Measurements from ENCODE around the gene KDM4B. TPM values are rescaled to one million over a fixed set of nuclear protein-coding genes. Genes with fewer than 3 reads are reported as not detected.

Gene KDM4B
- total and polyA plus RNA-seq, 4 donors: 3.2 to 19.7 (median 12.9) TPM

- no peak for DNase-seq (ENCODE audit: low spot score)
- H3K36me3 ChIP-seq (ENCODE audit: control insufficient read depth in 4 of 4, insufficient read depth in 3 of 4, low read depth in 1 of 4, low read length in 3 of 4): peaks cover 3 to 20% (median 8%) of the 10 kb centered on the region in 4 donors
- no peak for TF ChIP-seq TAF1 (conservative IDR thresholded peaks at IDR 0.05)
- TF ChIP-seq YY1 (IDR thresholded peaks at IDR 0.05): no peak
- no peak for TF ChIP-seq HNF4A (conservative IDR thresholded peaks at IDR 0.05)
- TF ChIP-seq FOXA2 (IDR thresholded peaks at IDR 0.05): no peak
- TF ChIP-seq FOXA1 (IDR thresholded peaks at IDR 0.05): no peak
- TF ChIP-seq GABPA (IDR thresholded peaks at IDR 0.05 in 1 of 2, conservative IDR thresholded peaks at IDR 0.05 in 1 of 2): no peak
- TF ChIP-seq REST (IDR thresholded peaks at IDR 0.05): no peak
- no peak for TF ChIP-seq SP1 (IDR thresholded peaks at IDR 0.05)
- TF ChIP-seq ZBTB33 (IDR thresholded peaks at IDR 0.05): no peak
- TF ChIP-seq RAD21 (IDR thresholded peaks at IDR 0.05): no peak
- no peak for TF ChIP-seq HNF4G (IDR thresholded peaks at IDR 0.05)
- TF ChIP-seq RXRA (IDR thresholded peaks at IDR 0.05): no peak
- no peak for TF ChIP-seq JUND (IDR thresholded peaks at IDR 0.05)
Measured at GRCh38 chr19:5106971-5107370, 138.1 kb downstream of the KDM4B start.

GRCh38 chr19:5107432-5108122 is 138.7 kb downstream of the KDM4B start:
- TF ChIP-seq FOXA1 (IDR thresholded peaks at IDR 0.05) (no peak), HNF4G (IDR thresholded peaks at IDR 0.05) (no peak), EGR1 (IDR thresholded peaks at IDR 0.05; ENCODE audit: low read depth in 2 of 2) (no peak), SP1 (IDR thresholded peaks at IDR 0.05) (no peak), NR2F2 (IDR thresholded peaks at IDR 0.05) (no peak), RXRA (IDR thresholded peaks at IDR 0.05) (no peak)
- H3K9me3 ChIP-seq (ENCODE audit: control insufficient read depth in 4 of 4, low read length in 3 of 4): no peaks in the 10 kb centered on the region
- peaks cover 5 to 26% (median 8%) of the 10 kb centered on the region in 4 donors for H3K36me3 ChIP-seq (ENCODE audit: control insufficient read depth in 4 of 4, insufficient read depth in 3 of 4, low read depth in 1 of 4, low read length in 3 of 4)
- 86% methylated on average over 21 of the region's 21 CpGs for WGBS
- H3K9ac ChIP-seq (ENCODE audit: low read depth in 1 of 2, low read length in 2 of 2): no peak overlapping the region
- H3K27ac ChIP-seq (ENCODE audit: low read depth in 1 of 2, low read length in 2 of 2): no peak overlapping the region
- peaks cover 4 to 29% (median 26%) of the 10 kb centered on the region in 4 donors for H3K4me1 ChIP-seq (ENCODE audit: control insufficient read depth in 4 of 4, insufficient read depth in 4 of 4, low read length in 3 of 4)
- no peak overlapping the region for H3K4me3 ChIP-seq (ENCODE audit: low read depth in 1 of 3, low read length in 3 of 3)
- no peaks in the 10 kb centered on the region for H3K27me3 ChIP-seq (ENCODE audit: control insufficient read depth in 4 of 4, insufficient read depth in 4 of 4, low read length in 3 of 4)
- DNase-seq (ENCODE audit: low spot score): no peak

More at GRCh38 chr19:5106971-5107370, 138.1 kb downstream of the KDM4B start:
- H3K9me3 ChIP-seq (ENCODE audit: control insufficient read depth in 4 of 4, low read length in 3 of 4): no peaks in the 10 kb centered on the region
- 93% methylated on average over 19 of the region's 19 CpGs for WGBS
- H3K27ac ChIP-seq (ENCODE audit: low read depth in 1 of 2, low read length in 2 of 2): no peak overlapping the region
- H3K9ac ChIP-seq (ENCODE audit: low read depth in 1 of 2, low read length in 2 of 2): no peak overlapping the region
- H3K27me3 ChIP-seq (ENCODE audit: control insufficient read depth in 4 of 4, insufficient read depth in 4 of 4, low read length in 3 of 4): no peaks in the 10 kb centered on the region
- no peak overlapping the region for H3K4me3 ChIP-seq (ENCODE audit: low read depth in 1 of 3, low read length in 3 of 3)
- H3K4me1 ChIP-seq (ENCODE audit: control insufficient read depth in 4 of 4, insufficient read depth in 4 of 4, low read length in 3 of 4): peaks cover 4 to 34% (median 27%) of the 10 kb centered on the region in 4 donors
